GM12873 (cell line): Measurements from ENCODE around the gene SLC31A1.

Experiments
- CTCF ChIP-seq: IDR thresholded peaks from 2 replicates; pipeline ENCODE4 v1.5.1; 2012; ENCODE audit warnings: low read depth, mild to moderate bottlenecking, moderate library complexity, low read length, control low read depth; ENCODE audit not compliant: insufficient read depth; ENCODE audit errors: missing control alignments

SLC31A1 gene

GRCh38 chr9:113237026-113237425 lies 15.7 kb downstream of the SLC31A1 start:
- TF ChIP-seq CTCF: no peak

- TF ChIP-seq CTCF: no peak
Observed at GRCh38 chr9:113238202-113238858, 17.0 kb downstream of the SLC31A1 start.

GRCh38 chr9:113238859-113239232 lies 17.5 kb downstream of the SLC31A1 start:
- no peak for TF ChIP-seq CTCF

GRCh38 chr9:113241161-113241560 lies 19.8 kb downstream of the SLC31A1 start:
- no peak for TF ChIP-seq CTCF

GRCh38 chr9:113244556-113244955 lies 23.2 kb downstream of the SLC31A1 start:
- no peak for TF ChIP-seq CTCF

DNA sequence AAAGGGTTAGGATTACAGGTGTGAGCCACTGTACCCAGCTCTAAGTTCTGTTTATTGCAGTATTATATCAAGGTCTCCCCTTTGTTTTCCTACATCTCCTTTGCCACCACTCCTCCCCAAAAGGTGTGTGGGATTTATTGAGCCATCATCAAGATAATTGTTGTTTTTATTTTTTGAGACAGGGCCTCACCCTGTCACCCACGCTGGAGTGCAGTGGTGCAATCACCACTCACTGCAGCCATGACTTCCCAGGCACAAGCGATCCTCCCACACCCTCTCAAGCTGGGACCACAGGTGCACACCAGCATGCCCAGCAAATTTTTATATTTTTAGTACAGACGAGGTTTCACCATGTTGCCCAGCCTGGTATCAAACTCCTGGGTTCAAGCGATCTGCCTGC lies 24.6 kb downstream of the SLC31A1 start:
- TF ChIP-seq CTCF: no peak

GRCh38 chr9:113246928-113247327 lies 25.6 kb downstream of the SLC31A1 start:
- TF ChIP-seq CTCF: no peak
